Erythroblast (primary cell): ENCODE measurements around the gene SOAT1.

Source experiments
- GATA1 ChIP-seq: IDR thresholded peaks from 2 replicates; pipeline ENCODE4 v1.6.1; 2011; ENCODE audit warnings: low read depth, mild to moderate bottlenecking, control low read depth, low read length, moderate library complexity
- POLR2A ChIP-seq: IDR thresholded peaks from 2 replicates; pipeline ENCODE4 v1.6.1; 2011; ENCODE audit warnings: mild to moderate bottlenecking, low read length

- no peak for TF ChIP-seq POLR2A
- no peak for TF ChIP-seq GATA1
These were observed 100.1 kb downstream of the SOAT1 start for GRCh38 chr1:179393721-179394120.
